ENCODE measurements around the gene RNF103. TPM values are rescaled to one million over a fixed set of nuclear protein-coding genes. Genes with fewer than 3 reads are reported as not detected.
A peak's percentile ranks its signal among the peaks of the same experiment; 100 is the strongest.
"Not testable (repeated sequence)": the region's sequence is repeated elsewhere in the genome, so short reads cannot be mapped to it uniquely, and the experiment has no call there.

Gene RNF103, protein sequence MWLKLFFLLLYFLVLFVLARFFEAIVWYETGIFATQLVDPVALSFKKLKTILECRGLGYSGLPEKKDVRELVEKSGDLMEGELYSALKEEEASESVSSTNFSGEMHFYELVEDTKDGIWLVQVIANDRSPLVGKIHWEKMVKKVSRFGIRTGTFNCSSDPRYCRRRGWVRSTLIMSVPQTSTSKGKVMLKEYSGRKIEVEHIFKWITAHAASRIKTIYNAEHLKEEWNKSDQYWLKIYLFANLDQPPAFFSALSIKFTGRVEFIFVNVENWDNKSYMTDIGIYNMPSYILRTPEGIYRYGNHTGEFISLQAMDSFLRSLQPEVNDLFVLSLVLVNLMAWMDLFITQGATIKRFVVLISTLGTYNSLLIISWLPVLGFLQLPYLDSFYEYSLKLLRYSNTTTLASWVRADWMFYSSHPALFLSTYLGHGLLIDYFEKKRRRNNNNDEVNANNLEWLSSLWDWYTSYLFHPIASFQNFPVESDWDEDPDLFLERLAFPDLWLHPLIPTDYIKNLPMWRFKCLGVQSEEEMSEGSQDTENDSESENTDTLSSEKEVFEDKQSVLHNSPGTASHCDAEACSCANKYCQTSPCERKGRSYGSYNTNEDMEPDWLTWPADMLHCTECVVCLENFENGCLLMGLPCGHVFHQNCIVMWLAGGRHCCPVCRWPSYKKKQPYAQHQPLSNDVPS
- 23.3 TPM for total RNA-seq

DNA sequence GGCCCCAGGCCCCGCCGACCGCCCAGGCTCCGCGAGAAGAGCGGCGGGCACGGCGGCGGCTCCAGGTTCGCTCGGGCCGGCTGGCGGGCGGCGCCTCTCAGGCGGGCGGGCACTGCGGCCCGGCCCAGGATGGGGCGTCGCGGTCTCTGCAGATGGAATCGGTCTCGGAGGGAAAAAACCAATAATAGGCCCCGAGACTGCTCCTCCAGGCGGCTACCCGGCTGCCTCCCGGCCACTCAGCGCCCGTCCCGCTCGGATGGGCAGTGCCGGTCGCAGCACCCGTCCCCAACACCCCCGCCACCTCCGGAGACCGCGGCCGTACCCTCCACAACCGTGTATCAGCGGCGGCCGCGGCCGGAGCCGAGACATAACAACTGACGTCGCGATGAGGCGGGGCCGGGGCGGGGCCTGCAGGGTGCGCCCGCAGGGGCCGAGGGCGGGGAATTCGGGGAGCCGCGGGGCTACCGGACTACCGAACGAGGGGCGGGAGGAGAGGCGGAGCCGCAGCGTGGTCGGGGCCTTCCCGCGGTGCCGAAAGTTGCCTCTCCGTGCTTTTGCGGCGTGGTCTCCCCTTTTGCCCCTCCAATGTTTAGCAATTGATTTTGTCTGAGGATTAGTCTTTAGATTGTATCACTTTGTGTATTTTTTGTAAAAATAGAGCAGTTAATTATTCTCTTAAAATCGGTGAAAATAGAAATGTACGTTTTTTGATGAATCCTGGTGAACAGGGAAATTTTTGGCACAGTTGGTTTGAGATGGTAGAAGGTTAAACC is at the start of gene RNF103:
Gene RNF103 (minus strand): TSS at position 372 of the 773 bp plus-strand sequence. CDS start 979 bp downstream, outside the sequence.
- H3K27ac ChIP-seq = peak within 1 kb of the TSS; percentile 96
- no peaks in the 10 kb centered on the region for H3K9me3 ChIP-seq
- peak; percentile 99 for TF ChIP-seq POLR2A (IDR thresholded peaks at IDR 0.05)
- peak; percentile 92 to 99 for TF ChIP-seq POLR2AphosphoS5 (IDR thresholded peaks at IDR 0.05; ENCODE audit: insufficient read depth in 1 of 2, low read depth in 1 of 2)
- TF ChIP-seq, protein P1, sequence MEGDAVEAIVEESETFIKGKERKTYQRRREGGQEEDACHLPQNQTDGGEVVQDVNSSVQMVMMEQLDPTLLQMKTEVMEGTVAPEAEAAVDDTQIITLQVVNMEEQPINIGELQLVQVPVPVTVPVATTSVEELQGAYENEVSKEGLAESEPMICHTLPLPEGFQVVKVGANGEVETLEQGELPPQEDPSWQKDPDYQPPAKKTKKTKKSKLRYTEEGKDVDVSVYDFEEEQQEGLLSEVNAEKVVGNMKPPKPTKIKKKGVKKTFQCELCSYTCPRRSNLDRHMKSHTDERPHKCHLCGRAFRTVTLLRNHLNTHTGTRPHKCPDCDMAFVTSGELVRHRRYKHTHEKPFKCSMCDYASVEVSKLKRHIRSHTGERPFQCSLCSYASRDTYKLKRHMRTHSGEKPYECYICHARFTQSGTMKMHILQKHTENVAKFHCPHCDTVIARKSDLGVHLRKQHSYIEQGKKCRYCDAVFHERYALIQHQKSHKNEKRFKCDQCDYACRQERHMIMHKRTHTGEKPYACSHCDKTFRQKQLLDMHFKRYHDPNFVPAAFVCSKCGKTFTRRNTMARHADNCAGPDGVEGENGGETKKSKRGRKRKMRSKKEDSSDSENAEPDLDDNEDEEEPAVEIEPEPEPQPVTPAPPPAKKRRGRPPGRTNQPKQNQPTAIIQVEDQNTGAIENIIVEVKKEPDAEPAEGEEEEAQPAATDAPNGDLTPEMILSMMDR (IDR thresholded peaks at IDR 0.05) = no peak
- peaks cover 0 to 14% of the 10 kb centered on the region in 2 donors for H3K36me3 ChIP-seq
- peaks cover 26% of the 10 kb centered on the region for H3K4me1 ChIP-seq
- peak within 1 kb of the TSS; percentile 87 to 91 for H3K4me3 ChIP-seq
- DNase-seq (ENCODE audit: extremely low spot score in 2 of 2) = peak in 1 of 2 donors; percentile 94
- intact Hi-C loops (cut with DNase I) = loop anchor here (2.0 kb wide), 1 partner anchor 61 kb away; the partner anchor contains the start of gene CHMP3
- H3K27me3 ChIP-seq = no peaks in the 10 kb centered on the region

DNA sequence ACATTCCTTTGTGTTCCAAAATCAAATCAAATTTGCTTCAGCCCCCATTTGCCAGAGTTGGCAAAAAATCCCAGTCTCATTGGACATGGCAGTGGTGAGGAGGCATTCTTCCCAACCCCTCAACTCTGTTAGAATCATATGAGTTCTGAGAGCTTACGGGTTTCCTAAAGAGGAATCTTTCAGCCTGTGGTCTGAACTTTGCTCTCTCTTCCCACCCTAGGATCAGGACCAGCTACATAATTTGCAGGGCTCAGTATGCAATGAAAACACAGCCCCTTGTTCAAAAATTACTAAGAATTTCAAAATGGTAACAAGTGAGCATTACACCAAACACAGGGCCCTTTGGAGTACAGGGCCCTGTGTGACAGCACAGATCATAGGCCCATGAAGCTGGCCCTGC is 49.3 kb upstream of the RNF103 start:
- TF ChIP-seq, protein P1 (IDR thresholded peaks at IDR 0.05) = no peak
- TF ChIP-seq POLR2AphosphoS5 (IDR thresholded peaks at IDR 0.05; ENCODE audit: insufficient read depth in 1 of 2, low read depth in 1 of 2) = no peak
- TF ChIP-seq POLR2A (IDR thresholded peaks at IDR 0.05) = no peak
- no peaks in the 10 kb centered on the region for H3K27me3 ChIP-seq
- peaks cover 8% of the 10 kb centered on the region for H3K4me1 ChIP-seq
- no peaks in the 10 kb centered on the region for H3K9me3 ChIP-seq
- H3K36me3 ChIP-seq = no peaks in the 10 kb centered on the region
- intact Hi-C loops (cut with DNase I) = no loop called here
- no peak overlapping the region for H3K27ac ChIP-seq
- no peak for DNase-seq (ENCODE audit: extremely low spot score in 2 of 2)
- no peak overlapping the region for H3K4me3 ChIP-seq

DNA sequence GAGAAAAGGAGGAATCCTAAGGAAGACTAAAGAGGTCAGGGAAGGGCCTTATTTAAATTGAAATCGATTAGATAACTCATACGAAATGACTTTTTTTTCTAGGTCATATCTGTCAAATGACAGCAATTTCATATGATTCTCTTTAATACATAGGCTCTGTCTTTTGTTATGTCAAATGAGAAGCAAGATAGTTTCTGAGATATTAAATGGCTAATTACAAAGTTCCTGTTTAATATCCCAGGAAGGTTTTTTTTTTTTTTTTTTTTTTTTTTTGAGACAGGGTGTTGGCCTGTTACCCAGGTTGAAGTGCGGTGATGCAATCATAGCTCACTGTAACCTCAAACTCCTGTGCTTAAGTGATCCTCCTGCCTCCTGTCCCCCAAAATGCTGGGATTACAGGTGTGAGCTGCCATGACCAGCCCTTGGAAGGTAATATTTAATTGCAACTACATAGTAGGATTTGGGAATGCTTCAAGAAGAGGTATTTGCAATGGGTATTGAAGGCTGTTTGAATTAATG is 48.4 kb upstream of the RNF103 start:
- no peaks in the 10 kb centered on the region for H3K36me3 ChIP-seq
- TF ChIP-seq POLR2AphosphoS5 (IDR thresholded peaks at IDR 0.05; ENCODE audit: insufficient read depth in 1 of 2, low read depth in 1 of 2) (no peak), POLR2A (IDR thresholded peaks at IDR 0.05) (no peak)
- TF ChIP-seq, protein P1 (IDR thresholded peaks at IDR 0.05) = no peak
- intact Hi-C loops (cut with DNase I) = no loop called here
- no peak overlapping the region for H3K4me3 ChIP-seq
- no peak overlapping the region for H3K27ac ChIP-seq
- no peaks in the 10 kb centered on the region for H3K9me3 ChIP-seq
- peaks cover 8% of the 10 kb centered on the region for H3K4me1 ChIP-seq
- no peaks in the 10 kb centered on the region for H3K27me3 ChIP-seq
- no peak for DNase-seq (ENCODE audit: extremely low spot score in 2 of 2)

DNA sequence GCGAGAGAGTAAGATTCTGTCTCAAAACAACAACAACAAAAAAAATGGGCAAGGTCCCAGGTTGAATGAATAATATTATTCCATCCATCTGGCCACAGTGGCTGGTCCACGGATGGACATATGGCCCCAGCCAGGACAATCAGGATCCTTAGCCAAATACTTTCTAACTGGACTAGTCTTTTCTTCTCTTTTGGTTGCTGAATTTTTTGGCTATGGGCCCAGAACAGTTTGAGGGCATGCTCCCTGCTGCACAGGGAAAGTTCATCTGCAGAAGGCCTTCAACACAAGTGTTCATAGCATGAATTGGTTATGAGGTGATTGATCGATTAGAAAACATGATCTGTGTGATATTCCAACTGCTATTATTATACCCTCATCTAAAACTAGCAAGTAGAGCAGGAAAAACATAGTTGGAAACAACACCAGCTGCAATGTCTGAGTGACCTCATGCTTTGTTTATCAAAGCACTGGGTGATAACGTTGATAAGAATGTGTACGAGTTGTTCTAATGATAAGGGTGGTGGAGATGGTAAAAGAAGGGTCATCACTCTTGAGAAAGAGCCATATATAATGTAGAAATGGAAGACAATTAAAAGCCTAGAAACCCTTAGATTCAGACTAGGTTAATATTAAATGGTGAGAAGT is 47.8 kb upstream of the RNF103 start:
- no peak for DNase-seq (ENCODE audit: extremely low spot score in 2 of 2)
- intact Hi-C loops (cut with DNase I) = no loop called here
- Histone ChIP-seq H3K36me3 (no peaks in the 10 kb centered on the region), H3K27me3 (no peaks in the 10 kb centered on the region), H3K4me3 (no peak overlapping the region), H3K4me1 (peaks cover 8% of the 10 kb centered on the region), H3K27ac (no peak overlapping the region), H3K9me3 (no peaks in the 10 kb centered on the region)
- TF ChIP-seq POLR2A (IDR thresholded peaks at IDR 0.05) (no peak), POLR2AphosphoS5 (IDR thresholded peaks at IDR 0.05; ENCODE audit: insufficient read depth in 1 of 2, low read depth in 1 of 2) (no peak)
- TF ChIP-seq, protein P1 (IDR thresholded peaks at IDR 0.05) = no peak

DNA sequence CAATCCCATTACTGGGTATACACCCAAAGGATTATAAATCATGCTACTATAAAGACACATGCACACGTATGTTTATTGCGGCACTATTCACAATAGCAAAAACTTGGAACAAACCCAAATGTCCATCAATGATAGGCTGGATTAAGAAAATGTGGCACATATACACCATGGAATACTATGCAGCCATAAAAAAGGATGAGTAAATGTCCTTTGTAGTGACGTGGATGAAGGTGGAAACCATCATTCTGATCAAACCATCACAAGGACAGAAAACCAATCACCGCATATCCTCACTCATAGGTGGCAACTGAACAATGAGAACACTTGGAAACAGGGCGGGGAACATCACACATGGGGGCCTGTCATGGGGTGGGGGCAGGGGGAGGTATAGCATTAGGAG is 45.7 kb upstream of the RNF103 start:
- H3K4me1 ChIP-seq; H3K36me3 ChIP-seq; H3K27me3 ChIP-seq; DNase-seq (ENCODE audit: extremely low spot score in 2 of 2); H3K9me3 ChIP-seq; H3K27ac ChIP-seq; intact Hi-C loops (cut with DNase I); H3K4me3 ChIP-seq: not testable (repeated sequence)

All from vagina (tissue), 2 donors.